Measurements from ENCODE around the gene LOXL1. TPM values are rescaled to one million over a fixed set of nuclear protein-coding genes. Genes with fewer than 3 reads are reported as not detected.

Gene LOXL1
- total RNA-seq, 1 experiment from 2014 or later, result 249 TPM

GRCh38 chr15:73899197-73900094 lies 26.8 kb upstream of the LOXL1 start:
- no peaks in the 10 kb centered on the region for H3K79me2 ChIP-seq (ENCODE audit: low read length)
- ATAC-seq (no peak), DNase-seq (no peak)
- H3K9ac ChIP-seq (ENCODE audit: low read length), result no peak overlapping the region
- ChIA-PET POLR2A (ENCODE audit: unreplicated experiment) (no interaction called here), CTCF (no interaction called here)
- H3K9me3 ChIP-seq (ENCODE audit: low read length), result no peaks in the 10 kb centered on the region
- H3K4me3 ChIP-seq (ENCODE audit: low read length), result no peak overlapping the region
- H3K27me3 ChIP-seq (ENCODE audit: low read length), result no peaks in the 10 kb centered on the region
- H2AFZ ChIP-seq (ENCODE audit: low read length), result no peak overlapping the region
- BruUV-seq (replicated peaks), result no TSS peak
- H3K36me3 ChIP-seq (ENCODE audit: low read depth, low read length), result no peaks in the 10 kb centered on the region
- peak overlapping the region; percentile 29 for H3K4me2 ChIP-seq (ENCODE audit: low read length)
- H4K20me1 ChIP-seq (ENCODE audit: low read length), result no peaks in the 10 kb centered on the region
- TF ChIP-seq EZH2phosphoT487 (IDR thresholded peaks at IDR 0.05; ENCODE audit: borderline replicate concordance, low read length) (no peak), CTCF (conservative IDR thresholded peaks at IDR 0.05; ENCODE audit: low read depth, low read length) (no peak), EZH2 (IDR thresholded peaks at IDR 0.05; ENCODE audit: low read length, unreplicated experiment) (no peak)
- H3K4me1 ChIP-seq (ENCODE audit: insufficient read depth, low read length), result peaks cover 37% of the 10 kb centered on the region
- no peaks in the 10 kb centered on the region for H3F3A ChIP-seq (ENCODE audit: low read length, unreplicated experiment)
- H3K27ac ChIP-seq (ENCODE audit: low read length), result peak overlapping the region; percentile 69
- H3K9me2 ChIP-seq (replicated peaks; ENCODE audit: low read length), result no peaks in the 10 kb centered on the region
- intact Hi-C loops (cut with micrococcal nuclease), result loop anchor here (5.0 kb wide), 1 partner anchor 58 kb away; no protein-coding TSS in a partner anchor

- POLR2A ChIA-PET (ENCODE audit: unreplicated experiment), result no interaction called here
- Histone ChIP-seq H3K79me2 (ENCODE audit: low read length) (no peaks in the 10 kb centered on the region), H3K4me2 (ENCODE audit: low read length) (peak overlapping the region; percentile 29), H3K4me1 (ENCODE audit: insufficient read depth, low read length) (peaks cover 37% of the 10 kb centered on the region), H3K9me3 (ENCODE audit: low read length) (no peaks in the 10 kb centered on the region), H3K27ac (ENCODE audit: low read length) (peak overlapping the region; percentile 69), H3K9ac (ENCODE audit: low read length) (no peak overlapping the region), H4K20me1 (ENCODE audit: low read length) (no peaks in the 10 kb centered on the region), H2AFZ (ENCODE audit: low read length) (no peak overlapping the region), H3K27me3 (ENCODE audit: low read length) (no peaks in the 10 kb centered on the region), H3F3A (ENCODE audit: low read length, unreplicated experiment) (no peaks in the 10 kb centered on the region), H3K4me3 (ENCODE audit: low read length) (no peak overlapping the region), H3K9me2 (replicated peaks; ENCODE audit: low read length) (no peaks in the 10 kb centered on the region), H3K36me3 (ENCODE audit: low read depth, low read length) (no peaks in the 10 kb centered on the region)
- intact Hi-C loops (cut with micrococcal nuclease), result no loop called here
- no TSS peak for BruUV-seq (replicated peaks)
- CTCF ChIA-PET, result no interaction called here
- ATAC-seq, result peak; percentile 12
- peak; percentile 50 for DNase-seq
- TF ChIP-seq EZH2phosphoT487 (IDR thresholded peaks at IDR 0.05; ENCODE audit: borderline replicate concordance, low read length) (no peak), EZH2 (IDR thresholded peaks at IDR 0.05; ENCODE audit: low read length, unreplicated experiment) (no peak), CTCF (conservative IDR thresholded peaks at IDR 0.05; ENCODE audit: low read depth, low read length) (no peak)
Observed at GRCh38 chr15:73900095-73900712, 26.1 kb upstream of the LOXL1 start.

All from PC-3 (cell line).